Left ventricle myocardium inferior (tissue), 1 donor: ENCODE data around the gene CDH4. TPM values are rescaled to one million over a fixed set of nuclear protein-coding genes. Genes with fewer than 3 reads are reported as not detected.

Experiments used
- DNase-seq: peaks from one replicate; pipeline ENCODE4 v3.0.0-alpha.2; 2020
- H3K27ac ChIP-seq: fragments of 200-600 bp; replicated peaks from 2 replicates; pipeline ENCODE4 v1.8.0; 2021
- H3K27me3 ChIP-seq: fragments of 200-600 bp; 2 replicates; pipeline ENCODE4 v1.8.0; 2021; ENCODE audit warnings: low read depth
- H3K36me3 ChIP-seq: fragments of 200-600 bp; 2 replicates; pipeline ENCODE4 v1.8.0; 2021
- H3K4me1 ChIP-seq: fragments of 200-600 bp; 2 replicates; pipeline ENCODE4 v1.8.0; 2021
- H3K4me3 ChIP-seq: fragments of 200-600 bp; 2 replicates; pipeline ENCODE4 v1.8.0; 2021; ENCODE audit warnings: mild to moderate bottlenecking, moderate library complexity
- H3K9me3 ChIP-seq: fragments of 200-600 bp; replicated peaks from 2 replicates; pipeline ENCODE4 v1.8.0; 2021
- CTCF ChIP-seq: fragments of 200-600 bp; IDR thresholded peaks from 2 replicates; pipeline ENCODE4 v1.8.0; 2021; ENCODE audit warnings: antibody characterized with exemption, mild to moderate bottlenecking, borderline replicate concordance
- intact Hi-C: fragments of 100-400 bp; cut with micrococcal nuclease; formaldehyde crosslinking; loops from one replicate; pipeline ENCODE4 v1.11.0; 2022
- total RNA-seq: library from RNA; stranded (reverse); fragmentation: NEBNext Ultra II Directional; extraction: Animal tissue kit (Norgen Biotek cat#: 25700); gene quantifications from one replicate; pipeline ENCODE4 v1.2.1, GENCODE V29; 2021
- donor health status: DM: no; HTN: yes; CAD: no; lungs with severe emphysema.

The CDH4 gene
- total RNA-seq, 1 donor from 2014 or later: 0.05 TPM

- Histone ChIP-seq H3K27ac (no peak overlapping the region), H3K9me3 (peaks cover 48% of the 10 kb centered on the region), H3K4me3 (no peak overlapping the region), H3K4me1 (no peaks in the 10 kb centered on the region), H3K27me3 (peaks cover 55% of the 10 kb centered on the region), H3K36me3 (no peaks in the 10 kb centered on the region)
- no peak for DNase-seq
- intact Hi-C loops: no loop called here
- TF ChIP-seq CTCF: no peak
These were observed 344.7 kb downstream of the CDH4 start for GRCh38 chr20:61596687-61597330.

- intact Hi-C loops: no loop called here
- Histone ChIP-seq H3K27ac (no peak overlapping the region), H3K9me3 (peaks cover 36% of the 10 kb centered on the region), H3K4me1 (no peaks in the 10 kb centered on the region), H3K36me3 (no peaks in the 10 kb centered on the region), H3K27me3 (peaks cover 43% of the 10 kb centered on the region), H3K4me3 (no peak overlapping the region)
- no peak for DNase-seq
- TF ChIP-seq CTCF: no peak
These were observed 345.9 kb downstream of the CDH4 start for GRCh38 chr20:61597996-61598395.

DNA sequence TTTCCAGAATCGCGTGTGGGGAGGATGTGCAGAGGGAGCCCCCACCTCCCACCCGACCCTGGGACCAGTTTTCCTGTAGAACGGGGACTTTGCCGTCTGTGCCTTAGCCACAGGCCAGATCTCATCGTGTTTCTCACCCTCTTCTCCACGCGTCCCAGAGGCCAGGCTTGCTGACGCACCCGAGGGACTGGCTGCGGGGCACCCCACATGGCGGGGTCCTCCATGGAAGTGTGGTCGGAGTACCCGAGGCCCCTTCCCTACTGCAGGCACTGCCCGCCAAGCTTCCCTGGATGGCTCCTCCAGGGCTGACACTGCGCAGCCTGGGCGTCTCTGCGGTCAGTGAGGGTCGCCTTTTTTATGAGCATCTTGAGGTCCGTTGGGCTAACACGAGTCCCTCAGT lies 346.5 kb downstream of the CDH4 start:
- peaks cover 35% of the 10 kb centered on the region for H3K9me3 ChIP-seq
- H3K4me3 ChIP-seq: no peak overlapping the region
- H3K27me3 ChIP-seq: peaks cover 46% of the 10 kb centered on the region
- no peak overlapping the region for H3K27ac ChIP-seq
- no peaks in the 10 kb centered on the region for H3K4me1 ChIP-seq
- no peak for DNase-seq
- no peaks in the 10 kb centered on the region for H3K36me3 ChIP-seq
- TF ChIP-seq CTCF: no peak
- intact Hi-C loops: no loop called here

- intact Hi-C loops: no loop called here
- no peak for DNase-seq
- Histone ChIP-seq H3K9me3 (peaks cover 40% of the 10 kb centered on the region), H3K27me3 (peaks cover 49% of the 10 kb centered on the region), H3K27ac (no peak overlapping the region), H3K4me1 (no peaks in the 10 kb centered on the region), H3K36me3 (no peaks in the 10 kb centered on the region), H3K4me3 (no peak overlapping the region)
- no peak for TF ChIP-seq CTCF
These were observed 347.0 kb downstream of the CDH4 start for GRCh38 chr20:61599061-61599531.

DNA sequence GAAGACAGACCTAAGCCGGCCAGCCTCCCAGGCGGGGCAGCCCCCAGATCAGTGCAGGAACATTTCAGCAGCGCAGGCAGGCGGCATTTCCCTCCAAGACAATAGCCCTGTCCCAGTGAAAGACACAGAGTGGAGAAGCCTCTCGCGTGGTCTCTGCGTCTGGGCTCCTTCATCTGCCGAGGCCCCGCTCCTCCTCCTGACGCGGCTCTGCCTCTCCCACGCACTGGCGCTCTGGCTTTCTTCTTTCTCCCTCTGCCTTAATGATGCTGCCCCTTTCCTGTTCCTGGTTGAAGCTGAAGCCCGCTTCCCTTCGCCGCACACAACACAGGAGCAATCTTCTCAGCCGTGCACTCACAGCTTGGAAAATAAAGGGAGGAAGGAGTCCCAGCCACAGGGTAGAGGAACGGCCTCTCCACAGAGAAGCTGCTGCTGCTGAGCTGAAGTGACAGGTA lies 347.5 kb downstream of the CDH4 start:
- Histone ChIP-seq H3K27ac (no peak overlapping the region), H3K9me3 (peaks cover 42% of the 10 kb centered on the region), H3K4me3 (no peak overlapping the region), H3K4me1 (no peaks in the 10 kb centered on the region), H3K36me3 (no peaks in the 10 kb centered on the region), H3K27me3 (peaks cover 52% of the 10 kb centered on the region)
- no peak for DNase-seq
- intact Hi-C loops: no loop called here
- no peak for TF ChIP-seq CTCF
